Measurements from ENCODE around the gene CDC42BPA. TPM values are rescaled to one million over a fixed set of nuclear protein-coding genes. Genes with fewer than 3 reads are reported as not detected.

Gene CDC42BPA
- total RNA-seq, 1 donor from 2014 or later = 1.0 TPM

- Mint-ChIP-seq H3K27me3 (ENCODE audit: insufficient read depth) (peaks cover 9% of the 10 kb centered on the region), H3K9me3 (no peaks in the 10 kb centered on the region), H3K4me1 (ENCODE audit: low read depth) (peaks cover 4% of the 10 kb centered on the region), H3K36me3 (ENCODE audit: low read depth) (no peaks in the 10 kb centered on the region), H3K27ac (no peak overlapping the region), H3K4me3 (no peak overlapping the region)
- no peak for DNase-seq (ENCODE audit: low spot score)
- intact Hi-C loops (cut with micrococcal nuclease) = no loop called here
These were observed 259.2 kb downstream of the CDC42BPA start for GRCh38 chr1:227059076-227059475.

GRCh38 chr1:227058321-227058751, 260.0 kb downstream of the CDC42BPA start:
- no peaks in the 10 kb centered on the region for H3K9me3 Mint-ChIP-seq
- no peak for DNase-seq (ENCODE audit: low spot score)
- H3K4me1 Mint-ChIP-seq (ENCODE audit: low read depth) = peaks cover 4% of the 10 kb centered on the region
- H3K36me3 Mint-ChIP-seq (ENCODE audit: low read depth) = no peaks in the 10 kb centered on the region
- H3K27ac Mint-ChIP-seq = no peak overlapping the region
- peaks cover 13% of the 10 kb centered on the region for H3K27me3 Mint-ChIP-seq (ENCODE audit: insufficient read depth)
- intact Hi-C loops (cut with micrococcal nuclease) = no loop called here
- no peak overlapping the region for H3K4me3 Mint-ChIP-seq

GRCh38 chr1:227049253-227049652, 269.0 kb downstream of the CDC42BPA start:
- no peaks in the 10 kb centered on the region for H3K36me3 Mint-ChIP-seq (ENCODE audit: low read depth)
- peaks cover 17% of the 10 kb centered on the region for H3K27me3 Mint-ChIP-seq (ENCODE audit: insufficient read depth)
- intact Hi-C loops (cut with micrococcal nuclease) = no loop called here
- DNase-seq (ENCODE audit: low spot score) = no peak
- H3K9me3 Mint-ChIP-seq = no peaks in the 10 kb centered on the region
- no peak overlapping the region for H3K27ac Mint-ChIP-seq
- H3K4me1 Mint-ChIP-seq (ENCODE audit: low read depth) = no peaks in the 10 kb centered on the region
- no peak overlapping the region for H3K4me3 Mint-ChIP-seq

GRCh38 chr1:227043755-227044154, 274.5 kb downstream of the CDC42BPA start:
- H3K27ac Mint-ChIP-seq = no peak overlapping the region
- intact Hi-C loops (cut with micrococcal nuclease) = no loop called here
- no peaks in the 10 kb centered on the region for H3K9me3 Mint-ChIP-seq
- no peaks in the 10 kb centered on the region for H3K36me3 Mint-ChIP-seq (ENCODE audit: low read depth)
- H3K4me3 Mint-ChIP-seq = no peak overlapping the region
- peaks cover 14% of the 10 kb centered on the region for H3K27me3 Mint-ChIP-seq (ENCODE audit: insufficient read depth)
- no peak for DNase-seq (ENCODE audit: low spot score)
- H3K4me1 Mint-ChIP-seq (ENCODE audit: low read depth) = no peaks in the 10 kb centered on the region

- H3K9me3 Mint-ChIP-seq = no peaks in the 10 kb centered on the region
- H3K27ac Mint-ChIP-seq = no peak overlapping the region
- no peak for DNase-seq (ENCODE audit: low spot score)
- H3K27me3 Mint-ChIP-seq (ENCODE audit: insufficient read depth) = peaks cover 14% of the 10 kb centered on the region
- intact Hi-C loops (cut with micrococcal nuclease) = no loop called here
- no peaks in the 10 kb centered on the region for H3K36me3 Mint-ChIP-seq (ENCODE audit: low read depth)
- no peaks in the 10 kb centered on the region for H3K4me1 Mint-ChIP-seq (ENCODE audit: low read depth)
- H3K4me3 Mint-ChIP-seq = no peak overlapping the region
These were observed 276.0 kb downstream of the CDC42BPA start for GRCh38 chr1:227042292-227042691.

- Mint-ChIP-seq H3K4me1 (ENCODE audit: low read depth) (no peaks in the 10 kb centered on the region), H3K27ac (no peak overlapping the region), H3K4me3 (no peak overlapping the region), H3K9me3 (no peaks in the 10 kb centered on the region), H3K27me3 (ENCODE audit: insufficient read depth) (peaks cover 10% of the 10 kb centered on the region), H3K36me3 (ENCODE audit: low read depth) (no peaks in the 10 kb centered on the region)
- intact Hi-C loops (cut with micrococcal nuclease) = no loop called here
- DNase-seq (ENCODE audit: low spot score) = no peak
These were observed 279.9 kb downstream of the CDC42BPA start for GRCh38 chr1:227038401-227038800.

- Mint-ChIP-seq H3K36me3 (ENCODE audit: low read depth) (no peaks in the 10 kb centered on the region), H3K27ac (no peak overlapping the region), H3K9me3 (no peaks in the 10 kb centered on the region), H3K4me3 (no peak overlapping the region), H3K4me1 (ENCODE audit: low read depth) (no peaks in the 10 kb centered on the region), H3K27me3 (ENCODE audit: insufficient read depth) (peaks cover 6% of the 10 kb centered on the region)
- no peak for DNase-seq (ENCODE audit: low spot score)
- intact Hi-C loops (cut with micrococcal nuclease) = no loop called here
These were observed 281.2 kb downstream of the CDC42BPA start for GRCh38 chr1:227037121-227037520.

- peaks cover 1% of the 10 kb centered on the region for H3K27me3 Mint-ChIP-seq (ENCODE audit: insufficient read depth)
- no peaks in the 10 kb centered on the region for H3K4me1 Mint-ChIP-seq (ENCODE audit: low read depth)
- intact Hi-C loops (cut with micrococcal nuclease) = no loop called here
- H3K27ac Mint-ChIP-seq = no peak overlapping the region
- DNase-seq (ENCODE audit: low spot score) = no peak
- H3K36me3 Mint-ChIP-seq (ENCODE audit: low read depth) = no peaks in the 10 kb centered on the region
- no peak overlapping the region for H3K4me3 Mint-ChIP-seq
- H3K9me3 Mint-ChIP-seq = no peaks in the 10 kb centered on the region
These were observed 283.0 kb downstream of the CDC42BPA start for GRCh38 chr1:227035316-227035715.

GRCh38 chr1:227033880-227034279, 284.4 kb downstream of the CDC42BPA start:
- no peak for DNase-seq (ENCODE audit: low spot score)
- H3K27ac Mint-ChIP-seq = no peak overlapping the region
- intact Hi-C loops (cut with micrococcal nuclease) = no loop called here
- H3K4me1 Mint-ChIP-seq (ENCODE audit: low read depth) = no peaks in the 10 kb centered on the region
- H3K36me3 Mint-ChIP-seq (ENCODE audit: low read depth) = no peaks in the 10 kb centered on the region
- H3K27me3 Mint-ChIP-seq (ENCODE audit: insufficient read depth) = peaks cover 1% of the 10 kb centered on the region
- no peaks in the 10 kb centered on the region for H3K9me3 Mint-ChIP-seq
- H3K4me3 Mint-ChIP-seq = no peak overlapping the region

GRCh38 chr1:227032396-227032795, 285.9 kb downstream of the CDC42BPA start:
- no peaks in the 10 kb centered on the region for H3K4me1 Mint-ChIP-seq (ENCODE audit: low read depth)
- no peak for DNase-seq (ENCODE audit: low spot score)
- no peaks in the 10 kb centered on the region for H3K36me3 Mint-ChIP-seq (ENCODE audit: low read depth)
- intact Hi-C loops (cut with micrococcal nuclease) = no loop called here
- H3K9me3 Mint-ChIP-seq = no peaks in the 10 kb centered on the region
- H3K4me3 Mint-ChIP-seq = no peak overlapping the region
- H3K27me3 Mint-ChIP-seq (ENCODE audit: insufficient read depth) = peaks cover 1% of the 10 kb centered on the region
- no peak overlapping the region for H3K27ac Mint-ChIP-seq

GRCh38 chr1:227016990-227017389, 301.3 kb downstream of the CDC42BPA start:
- Mint-ChIP-seq H3K36me3 (ENCODE audit: low read depth) (no peaks in the 10 kb centered on the region), H3K27me3 (ENCODE audit: insufficient read depth) (peaks cover 6% of the 10 kb centered on the region), H3K27ac (no peak overlapping the region), H3K4me1 (ENCODE audit: low read depth) (no peaks in the 10 kb centered on the region), H3K4me3 (no peak overlapping the region), H3K9me3 (no peaks in the 10 kb centered on the region)
- intact Hi-C loops (cut with micrococcal nuclease) = no loop called here
- no peak for DNase-seq (ENCODE audit: low spot score)

- H3K27me3 Mint-ChIP-seq (ENCODE audit: insufficient read depth) = peaks cover 11% of the 10 kb centered on the region
- H3K9me3 Mint-ChIP-seq = no peaks in the 10 kb centered on the region
- no peak overlapping the region for H3K4me3 Mint-ChIP-seq
- intact Hi-C loops (cut with micrococcal nuclease) = no loop called here
- H3K4me1 Mint-ChIP-seq (ENCODE audit: low read depth) = no peaks in the 10 kb centered on the region
- peak overlapping the region; percentile 3 for H3K27ac Mint-ChIP-seq
- no peak for DNase-seq (ENCODE audit: low spot score)
- H3K36me3 Mint-ChIP-seq (ENCODE audit: low read depth) = no peaks in the 10 kb centered on the region
These were observed 307.6 kb downstream of the CDC42BPA start for GRCh38 chr1:227010645-227011044.

GRCh38 chr1:227009937-227010336, 308.4 kb downstream of the CDC42BPA start:
- Mint-ChIP-seq H3K27ac (no peak overlapping the region), H3K27me3 (ENCODE audit: insufficient read depth) (peaks cover 11% of the 10 kb centered on the region)
- intact Hi-C loops (cut with micrococcal nuclease) = no loop called here

GRCh38 chr1:227006226-227006796, 312.0 kb downstream of the CDC42BPA start:
- Mint-ChIP-seq H3K4me1 (ENCODE audit: low read depth) (no peaks in the 10 kb centered on the region), H3K27me3 (ENCODE audit: insufficient read depth) (peaks cover 5% of the 10 kb centered on the region), H3K36me3 (ENCODE audit: low read depth) (no peaks in the 10 kb centered on the region), H3K9me3 (no peaks in the 10 kb centered on the region), H3K4me3 (no peak overlapping the region), H3K27ac (no peak overlapping the region)
- DNase-seq (ENCODE audit: low spot score) = no peak
- intact Hi-C loops (cut with micrococcal nuclease) = no loop called here

More at GRCh38 chr1:227009937-227010336, 308.4 kb downstream of the CDC42BPA start:
- H3K36me3 Mint-ChIP-seq (ENCODE audit: low read depth) = no peaks in the 10 kb centered on the region
- no peaks in the 10 kb centered on the region for H3K9me3 Mint-ChIP-seq
- H3K4me3 Mint-ChIP-seq = no peak overlapping the region
- no peaks in the 10 kb centered on the region for H3K4me1 Mint-ChIP-seq (ENCODE audit: low read depth)
- DNase-seq (ENCODE audit: low spot score) = no peak

Data from activated T-helper 1 cell treated with anti-CD3 and anti-CD28 coated beads, Interleukin-12 subunit alpha, Interleukin-12 subunit beta, Interleukin-2, Interleukin-4 antibody, amounts not matched to agents 30 ng/mL and 10 ng/mL and 1 ng/mL, durations not matched to agents 14 hours and 24 hours and 36 hours (primary cell).